MCF 10A (cell line): ENCODE results near the gene KIAA1755. TPM values are rescaled to one million over a fixed set of nuclear protein-coding genes. Genes with fewer than 3 reads are reported as not detected.
A peak's percentile ranks its signal among the peaks of the same experiment; 100 is the strongest.

Source experiments
- BruUV-seq: library from RNA; stranded (reverse); fragments of 400-500 nt; replicated peaks from 2 replicates; lab custom pipeline; 2021; lab: Mats Ljungman, UMichigan
- CTCF ChIA-PET: fragments of 300-600 bp; sonication (Branson Sonifier 250); formaldehyde crosslinking; extraction: SDS; loops from one replicate; lab custom pipeline; 2021; ENCODE audit warnings: antibody characterized with exemption, inconsistent platforms; lab: Yijun Ruan, JAX
- POLR2A ChIA-PET: fragments of 300-600, 350-650 bp; sonication (Branson Sonifier 250); formaldehyde crosslinking; extraction: SDS; loops from one replicate; lab custom pipeline; 2020; ENCODE audit warnings: antibody characterized with exemption, inconsistent platforms; lab: Yijun Ruan, JAX
- DNase-seq: peaks from one replicate; pipeline ENCODE4 v3.0.0-alpha.2; 2018; ENCODE audit not compliant: unreplicated experiment
- H3K27ac Mint-ChIP-seq: one replicate; pipeline ENCODE4 v1.8.0; 2022; ENCODE audit warnings: mild to moderate bottlenecking, low read depth, mixed read lengths; ENCODE audit not compliant: unreplicated experiment
- H3K27me3 Mint-ChIP-seq: one replicate; pipeline ENCODE4 v1.8.0; 2022; ENCODE audit warnings: mixed read lengths; ENCODE audit not compliant: insufficient read depth, unreplicated experiment
- H3K36me3 Mint-ChIP-seq: one replicate; pipeline ENCODE4 v1.8.0; 2022; ENCODE audit warnings: mild to moderate bottlenecking, moderate library complexity, mixed read lengths; ENCODE audit not compliant: insufficient read depth, unreplicated experiment
- H3K4me1 Mint-ChIP-seq: one replicate; pipeline ENCODE4 v1.8.0; 2022; ENCODE audit warnings: mixed read lengths; ENCODE audit not compliant: insufficient read depth, unreplicated experiment
- H3K4me3 Mint-ChIP-seq: one replicate; pipeline ENCODE4 v1.8.0; 2022; ENCODE audit warnings: mild to moderate bottlenecking, moderate library complexity, mixed read lengths; ENCODE audit not compliant: unreplicated experiment
- H3K9me3 Mint-ChIP-seq: one replicate; pipeline ENCODE4 v1.8.0; 2022; ENCODE audit warnings: mixed read lengths; ENCODE audit not compliant: unreplicated experiment
- intact Hi-C: fragments of 100-400 bp; cut with micrococcal nuclease; formaldehyde crosslinking; loops from 2 replicates; pipeline ENCODE4 v1.14.1; 2022
- total RNA-seq: library from RNA; stranded (reverse); gene quantifications from 2 replicates; pipeline ENCODE4 v1.2.3, GENCODE V29; 2022
- TF ChIP-seq, protein P1 (sequence below): fragments of 200-600 bp; IDR thresholded peaks from one replicate; pipeline ENCODE4 v1.8.0; 2022; ENCODE audit warnings: antibody characterized with exemption, mild to moderate bottlenecking; ENCODE audit not compliant: unreplicated experiment

KIAA1755 gene
- total RNA-seq, 1 experiment from 2014 or later: not detected

GRCh38 chr20:38221119-38221589 is 39.4 kb downstream of the KIAA1755 start:
- ChIA-PET POLR2A (interaction anchor here (0.7 to 4.0 kb wide), 12 partner anchors 23 to 226 kb away, joined by 3 to 33 read pairs (median 4); no protein-coding TSS in a partner anchor), CTCF (interaction anchor here (0.5 to 20.2 kb wide), 89 partner anchors 12 to 1050 kb away, joined by 3 to 782 read pairs (median 5); partner anchors contain the start of genes RPRD1B, TGM2 and TTI1)
- H3K4me3 Mint-ChIP-seq: no peak overlapping the region
- no peak overlapping the region for H3K27ac Mint-ChIP-seq
- peak; percentile 70 for DNase-seq
- TF ChIP-seq, protein P1, sequence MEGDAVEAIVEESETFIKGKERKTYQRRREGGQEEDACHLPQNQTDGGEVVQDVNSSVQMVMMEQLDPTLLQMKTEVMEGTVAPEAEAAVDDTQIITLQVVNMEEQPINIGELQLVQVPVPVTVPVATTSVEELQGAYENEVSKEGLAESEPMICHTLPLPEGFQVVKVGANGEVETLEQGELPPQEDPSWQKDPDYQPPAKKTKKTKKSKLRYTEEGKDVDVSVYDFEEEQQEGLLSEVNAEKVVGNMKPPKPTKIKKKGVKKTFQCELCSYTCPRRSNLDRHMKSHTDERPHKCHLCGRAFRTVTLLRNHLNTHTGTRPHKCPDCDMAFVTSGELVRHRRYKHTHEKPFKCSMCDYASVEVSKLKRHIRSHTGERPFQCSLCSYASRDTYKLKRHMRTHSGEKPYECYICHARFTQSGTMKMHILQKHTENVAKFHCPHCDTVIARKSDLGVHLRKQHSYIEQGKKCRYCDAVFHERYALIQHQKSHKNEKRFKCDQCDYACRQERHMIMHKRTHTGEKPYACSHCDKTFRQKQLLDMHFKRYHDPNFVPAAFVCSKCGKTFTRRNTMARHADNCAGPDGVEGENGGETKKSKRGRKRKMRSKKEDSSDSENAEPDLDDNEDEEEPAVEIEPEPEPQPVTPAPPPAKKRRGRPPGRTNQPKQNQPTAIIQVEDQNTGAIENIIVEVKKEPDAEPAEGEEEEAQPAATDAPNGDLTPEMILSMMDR: peak; percentile 92
- H3K27me3 Mint-ChIP-seq: no peaks in the 10 kb centered on the region
- H3K9me3 Mint-ChIP-seq: no peaks in the 10 kb centered on the region
- intact Hi-C loops: loop anchor here (1.0 kb wide), 4 partner anchors 48 to 164 kb away; no protein-coding TSS in a partner anchor
- BruUV-seq: no TSS peak
- H3K36me3 Mint-ChIP-seq: no peaks in the 10 kb centered on the region
- peaks cover 21% of the 10 kb centered on the region for H3K4me1 Mint-ChIP-seq

- POLR2A ChIA-PET: interaction anchor here (0.7 to 4.0 kb wide), 12 partner anchors 23 to 226 kb away, joined by 3 to 33 read pairs (median 4); no protein-coding TSS in a partner anchor
- Mint-ChIP-seq H3K4me3 (no peak overlapping the region), H3K27ac (no peak overlapping the region), H3K27me3 (no peaks in the 10 kb centered on the region), H3K4me1 (peaks cover 21% of the 10 kb centered on the region), H3K36me3 (no peaks in the 10 kb centered on the region), H3K9me3 (no peaks in the 10 kb centered on the region)
- TF ChIP-seq, protein P1: no peak
- CTCF ChIA-PET: interaction anchor here (0.5 to 20.2 kb wide), 63 partner anchors 11 to 865 kb away, joined by 3 to 782 read pairs (median 7); partner anchors contain the start of genes RALGAPB, RPRD1B and TGM2
- DNase-seq: no peak
- BruUV-seq: no TSS peak
- intact Hi-C loops: loop anchor here (1.0 kb wide), 4 partner anchors 47 to 163 kb away; no protein-coding TSS in a partner anchor
Observed at GRCh38 chr20:38220587-38221118, 39.9 kb downstream of the KIAA1755 start.

GRCh38 chr20:38219006-38219950 is 41.3 kb downstream of the KIAA1755 start:
- intact Hi-C loops: no loop called here
- no peak for DNase-seq
- CTCF ChIA-PET: interaction anchor here (0.6 to 20.2 kb wide), 30 partner anchors 10 to 655 kb away, joined by 3 to 782 read pairs (median 6); partner anchors contain the start of genes RALGAPB, RPRD1B and TGM2
- Mint-ChIP-seq H3K4me1 (peaks cover 21% of the 10 kb centered on the region), H3K27me3 (no peaks in the 10 kb centered on the region), H3K9me3 (no peaks in the 10 kb centered on the region), H3K4me3 (no peak overlapping the region), H3K36me3 (no peaks in the 10 kb centered on the region), H3K27ac (no peak overlapping the region)
- POLR2A ChIA-PET: interaction anchor here (0.6 to 4.0 kb wide), 7 partner anchors 46 to 185 kb away, joined by 3 to 17 read pairs (median 4); no protein-coding TSS in a partner anchor
- no TSS peak for BruUV-seq
- TF ChIP-seq, protein P1: no peak
